Measurements from ENCODE around the gene RAB6D.

DNA sequence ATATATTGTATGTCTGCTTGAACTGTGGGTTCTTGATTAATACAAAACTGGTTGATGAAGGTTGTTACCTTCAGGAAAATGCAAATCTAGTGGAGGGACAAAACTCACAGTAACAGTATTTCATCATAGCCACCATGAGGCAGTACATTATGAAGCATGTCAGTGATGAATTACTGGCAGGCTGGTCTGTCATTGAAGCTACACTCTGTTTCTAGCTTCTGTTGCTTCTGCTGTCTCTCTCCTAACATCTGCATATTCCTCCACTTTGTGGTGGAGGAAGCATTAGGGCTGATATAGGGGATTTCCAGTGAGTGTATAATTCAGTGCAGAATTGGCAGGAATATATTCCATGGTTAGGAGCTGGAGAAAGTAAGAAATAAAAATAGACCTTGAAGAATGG is 44.2 kb upstream of the RAB6D start:
- TF ChIP-seq EZH2phosphoT487 (IDR thresholded peaks at IDR 0.05; ENCODE audit: unreplicated experiment) (no peak), STAT1 (IDR thresholded peaks at IDR 0.05; ENCODE audit: unreplicated experiment) (no peak), EZH2 (IDR thresholded peaks at IDR 0.05; ENCODE audit: low read depth, unreplicated experiment) (no peak)
- TF ChIP-seq, protein P1, sequence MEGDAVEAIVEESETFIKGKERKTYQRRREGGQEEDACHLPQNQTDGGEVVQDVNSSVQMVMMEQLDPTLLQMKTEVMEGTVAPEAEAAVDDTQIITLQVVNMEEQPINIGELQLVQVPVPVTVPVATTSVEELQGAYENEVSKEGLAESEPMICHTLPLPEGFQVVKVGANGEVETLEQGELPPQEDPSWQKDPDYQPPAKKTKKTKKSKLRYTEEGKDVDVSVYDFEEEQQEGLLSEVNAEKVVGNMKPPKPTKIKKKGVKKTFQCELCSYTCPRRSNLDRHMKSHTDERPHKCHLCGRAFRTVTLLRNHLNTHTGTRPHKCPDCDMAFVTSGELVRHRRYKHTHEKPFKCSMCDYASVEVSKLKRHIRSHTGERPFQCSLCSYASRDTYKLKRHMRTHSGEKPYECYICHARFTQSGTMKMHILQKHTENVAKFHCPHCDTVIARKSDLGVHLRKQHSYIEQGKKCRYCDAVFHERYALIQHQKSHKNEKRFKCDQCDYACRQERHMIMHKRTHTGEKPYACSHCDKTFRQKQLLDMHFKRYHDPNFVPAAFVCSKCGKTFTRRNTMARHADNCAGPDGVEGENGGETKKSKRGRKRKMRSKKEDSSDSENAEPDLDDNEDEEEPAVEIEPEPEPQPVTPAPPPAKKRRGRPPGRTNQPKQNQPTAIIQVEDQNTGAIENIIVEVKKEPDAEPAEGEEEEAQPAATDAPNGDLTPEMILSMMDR (conservative IDR thresholded peaks at IDR 0.05; ENCODE audit: low read depth in 2 of 2), result no peak
